Ascending aorta (tissue), 2 donors: ENCODE measurements around the gene C15orf39. TPM values are rescaled to one million over a fixed set of nuclear protein-coding genes. Genes with fewer than 3 reads are reported as not detected.

Source experiments
- DNase-seq, 2 donors: peaks; one replicate each; pipeline ENCODE4 v3.0.0-alpha.2; 2019; ENCODE audit warnings: low spot score in 2 of 2
- H3K27ac ChIP-seq, 2 donors: fragments of 200-600 bp; sonication (generic); one replicate each; pipeline ENCODE4 v1.5.1; 2016 to 2017; ENCODE audit warnings: mild to moderate bottlenecking in 1 of 2
- H3K27me3 ChIP-seq: fragments of 200-600 bp; sonication (generic); one replicate; pipeline ENCODE4 v1.5.1; 2017
- H3K36me3 ChIP-seq, 2 donors: fragments of 200-600 bp; sonication (generic); one replicate each; pipeline ENCODE4 v1.5.1; 2016
- H3K4me1 ChIP-seq, 2 donors: fragments of 200-600 bp; sonication (generic); one replicate each; pipeline ENCODE4 v1.5.1; 2016 to 2017; ENCODE audit warnings: mild to moderate bottlenecking in 1 of 2
- H3K4me3 ChIP-seq, 2 donors: fragments of 200-600 bp; sonication (generic); one replicate each; pipeline ENCODE4 v1.5.1; 2016 to 2017; ENCODE audit warnings: mild to moderate bottlenecking in 1 of 2
- H3K9me3 ChIP-seq, 2 donors: fragments of 200-600 bp; sonication (generic); one replicate each; pipeline ENCODE4 v1.5.1; 2016
- CTCF ChIP-seq, 3 experiments: fragments of 200-600 bp in 2 of 3; fragments of 450-650 bp in 1 of 3; sonication (generic) in 2 of 3; IDR thresholded peaks; one replicate each; pipeline ENCODE4 v1.5.1; 2016 to 2019; ENCODE audit warnings: antibody characterized with exemption in 3 of 3, mild to moderate bottlenecking in 1 of 3, moderate library complexity in 1 of 3
- intact Hi-C: fragments of 100-400 bp; cut with DNase I; formaldehyde crosslinking; loops from one replicate; pipeline ENCODE4 v1.15.1; 2023
- total RNA-seq: library from RNA; depleted of rRNA; stranded (reverse); fragments of >200 nt; gene quantifications from one replicate; pipeline ENCODE4 v1.1.0, GENCODE V29; 2016

Gene C15orf39
- total RNA-seq, 1 donor from 2014 or later = 30.8 TPM

GRCh38 chr15:75208501-75209288, 7.0 kb downstream of the C15orf39 start:
- intact Hi-C loops = loop anchor here (10.0 kb wide), 1 partner anchor 246 kb away; the partner anchor contains the start of gene SIN3A
- Histone ChIP-seq H3K9me3 (no peaks in the 10 kb centered on the region), H3K36me3 (peaks cover 75 to 76% of the 10 kb centered on the region in 2 donors), H3K4me3 (no peak overlapping the region), H3K27ac (no peak overlapping the region), H3K4me1 (peaks cover 24 to 30% of the 10 kb centered on the region in 2 donors), H3K27me3 (no peaks in the 10 kb centered on the region)
- no peak for DNase-seq
- no peak for TF ChIP-seq CTCF (IDR thresholded peaks at IDR 0.05)

- H3K27ac ChIP-seq = no peak overlapping the region
- no peaks in the 10 kb centered on the region for H3K9me3 ChIP-seq
- DNase-seq = no peak
- H3K36me3 ChIP-seq = peaks cover 76% of the 10 kb centered on the region in 2 donors
- H3K27me3 ChIP-seq = no peaks in the 10 kb centered on the region
- intact Hi-C loops = loop anchor here (10.0 kb wide), 1 partner anchor 246 kb away; the partner anchor contains the start of gene SIN3A
- no peak for TF ChIP-seq CTCF (IDR thresholded peaks at IDR 0.05)
- H3K4me3 ChIP-seq = no peak overlapping the region
- peaks cover 19 to 24% of the 10 kb centered on the region in 2 donors for H3K4me1 ChIP-seq
Measured at GRCh38 chr15:75209289-75209676, 7.6 kb downstream of the C15orf39 start.

- H3K27me3 ChIP-seq = no peaks in the 10 kb centered on the region
- DNase-seq = no peak
- TF ChIP-seq CTCF (IDR thresholded peaks at IDR 0.05) = no peak
- H3K4me1 ChIP-seq = peaks cover 13 to 16% of the 10 kb centered on the region in 2 donors
- H3K27ac ChIP-seq = no peak overlapping the region
- no peaks in the 10 kb centered on the region for H3K9me3 ChIP-seq
- no peak overlapping the region for H3K4me3 ChIP-seq
- peaks cover 76% of the 10 kb centered on the region in 2 donors for H3K36me3 ChIP-seq
- intact Hi-C loops = no loop called here
Measured at GRCh38 chr15:75210811-75211230, 9.1 kb downstream of the C15orf39 start.

GRCh38 chr15:75211436-75212199, 9.9 kb downstream of the C15orf39 start:
- DNase-seq = no peak
- intact Hi-C loops = no loop called here
- Histone ChIP-seq H3K36me3 (peaks cover 68 to 69% of the 10 kb centered on the region in 2 donors), H3K27ac (no peak overlapping the region), H3K4me3 (no peak overlapping the region), H3K4me1 (peaks cover 13 to 16% of the 10 kb centered on the region in 2 donors), H3K9me3 (no peaks in the 10 kb centered on the region), H3K27me3 (no peaks in the 10 kb centered on the region)
- TF ChIP-seq CTCF (IDR thresholded peaks at IDR 0.05) = no peak

GRCh38 chr15:75212200-75212858, 10.6 kb downstream of the C15orf39 start:
- no peak for DNase-seq
- Histone ChIP-seq H3K4me1 (peaks cover 13 to 16% of the 10 kb centered on the region in 2 donors), H3K4me3 (no peak overlapping the region), H3K9me3 (no peaks in the 10 kb centered on the region), H3K27ac (no peak overlapping the region), H3K36me3 (peaks cover 61 to 62% of the 10 kb centered on the region in 2 donors), H3K27me3 (no peaks in the 10 kb centered on the region)
- TF ChIP-seq CTCF (IDR thresholded peaks at IDR 0.05) = no peak
- intact Hi-C loops = no loop called here
